NCI-H345 treated with DMSO at 0.1 percent for 48 hours (cell line): ENCODE results near the gene MYH6.
"Not testable (repeated sequence)": the region's sequence is repeated elsewhere in the genome, so short reads cannot be mapped to it uniquely, and the experiment has no call there.

Source experiments
- DNase-seq: peaks from one replicate; lab custom pipeline; 2025; ENCODE audit not compliant: unreplicated experiment; lab: John Stamatoyannopoulos, UW

MYH6 gene

DNA sequence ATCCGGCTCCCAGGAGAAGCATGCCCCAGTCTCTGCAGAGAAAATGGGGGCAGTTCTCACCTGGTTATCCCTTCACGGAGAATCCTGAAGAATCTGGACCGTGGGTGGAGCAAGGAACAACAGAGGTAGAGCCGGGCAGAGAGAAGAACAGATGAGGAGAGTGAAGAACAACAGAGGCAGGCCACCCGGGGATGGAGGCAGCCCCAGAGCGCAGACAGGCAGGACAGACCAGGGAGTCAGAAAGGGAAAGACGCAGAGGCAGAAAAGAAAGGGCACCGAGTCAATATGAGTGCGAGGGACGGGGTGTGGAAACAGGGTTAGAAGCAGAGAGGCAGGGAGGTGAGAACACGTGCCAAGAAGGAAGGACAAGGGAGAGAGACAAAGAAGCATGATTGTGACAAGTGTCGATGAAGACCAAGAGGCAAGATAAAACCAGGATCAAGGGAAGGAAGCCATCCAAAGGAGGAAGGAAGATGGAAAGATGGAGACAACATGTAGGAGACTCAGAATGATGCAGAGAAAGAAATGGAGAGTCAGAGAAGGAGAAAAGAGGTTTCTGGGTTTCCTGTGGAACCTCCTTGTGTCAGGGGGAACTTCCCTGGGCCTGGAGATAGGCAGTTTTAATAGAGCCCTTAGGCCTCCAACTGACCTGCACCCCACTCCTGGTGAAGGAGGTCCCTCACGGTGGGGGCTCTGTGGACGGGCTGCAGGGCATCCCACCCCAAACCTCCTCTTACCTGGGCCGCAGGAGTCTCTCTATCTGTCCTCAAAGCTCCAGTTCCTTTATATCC lies at the start of gene MYH6:
TSS of gene MYH6 (minus strand) at position 758 of the 791 bp plus-strand sequence. CDS start 1,050 bp downstream, outside the sequence.
- DNase-seq = no peak

DNA sequence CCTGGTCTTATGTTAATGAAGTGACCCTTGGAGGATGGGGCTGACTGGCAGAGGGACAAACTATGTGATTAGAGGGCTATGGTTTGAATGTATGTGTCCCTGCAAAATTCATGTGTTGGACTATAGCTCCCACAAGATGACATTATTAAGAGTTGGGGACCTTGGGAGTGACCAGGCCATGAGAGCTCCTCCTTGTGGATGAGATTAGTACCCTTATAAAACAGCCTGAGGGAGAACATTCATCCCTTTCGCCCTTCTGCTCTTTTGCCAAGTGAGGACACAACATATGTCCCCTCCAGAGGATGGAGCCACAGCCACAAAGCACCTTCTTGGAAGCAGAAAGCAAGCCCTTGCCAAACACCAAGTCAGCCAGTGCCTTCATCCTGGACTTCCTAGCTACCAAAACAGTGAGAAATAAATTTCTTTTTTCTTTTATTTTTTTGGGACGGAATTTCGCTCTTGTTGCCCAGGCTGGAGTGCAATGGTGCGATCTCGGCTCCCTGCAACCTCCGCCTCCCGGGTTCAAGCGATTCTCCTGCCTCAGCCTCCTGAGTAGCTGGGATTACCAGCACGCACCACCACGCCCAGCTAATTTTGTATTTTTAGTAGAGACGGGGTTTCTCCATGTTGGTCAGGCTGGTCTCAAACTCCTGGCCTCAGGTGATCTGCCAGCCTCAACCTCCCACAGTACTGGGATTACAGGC lies 49.0 kb upstream of the MYH6 start:
- DNase-seq = not testable (repeated sequence)

DNA sequence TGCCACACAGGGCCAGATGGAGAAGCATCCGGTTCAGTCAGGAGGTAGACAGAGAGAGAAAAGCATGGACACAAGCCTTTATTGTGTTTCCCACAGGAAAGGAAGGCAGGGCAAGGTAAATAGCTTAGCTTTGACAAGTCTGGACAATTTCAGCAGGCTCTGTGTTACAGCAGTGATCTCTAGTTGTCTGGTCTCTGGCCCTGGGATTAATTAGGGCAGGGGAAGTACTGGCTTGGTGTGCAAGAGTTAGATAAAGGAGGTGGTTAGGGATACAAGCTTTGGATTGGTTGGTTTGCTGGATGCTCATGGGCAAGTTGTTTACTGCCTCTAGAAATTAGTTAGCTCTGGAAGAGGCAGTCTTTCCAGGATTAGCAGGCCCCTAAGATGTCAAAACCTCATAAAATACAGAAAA lies 46.4 kb upstream of the MYH6 start:
- DNase-seq = no peak

DNA sequence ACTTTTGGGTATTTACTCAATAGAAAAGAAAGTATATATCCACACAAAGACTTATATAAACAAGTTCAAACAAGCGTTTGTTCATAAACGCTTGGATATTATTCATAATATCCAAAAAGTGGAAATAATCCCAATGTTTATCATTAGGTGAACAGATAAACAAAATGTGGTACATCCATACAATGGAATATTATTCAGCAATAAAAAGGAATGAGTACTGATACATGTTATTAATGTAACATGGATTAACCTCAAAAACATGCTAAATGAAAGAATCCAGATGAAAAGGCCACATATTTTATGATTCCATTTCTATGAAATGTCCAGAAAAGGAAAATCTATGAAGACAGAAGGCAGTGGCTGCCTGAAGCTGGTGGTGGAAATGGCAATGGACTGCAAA lies 44.2 kb upstream of the MYH6 start:
- no peak for DNase-seq

DNA sequence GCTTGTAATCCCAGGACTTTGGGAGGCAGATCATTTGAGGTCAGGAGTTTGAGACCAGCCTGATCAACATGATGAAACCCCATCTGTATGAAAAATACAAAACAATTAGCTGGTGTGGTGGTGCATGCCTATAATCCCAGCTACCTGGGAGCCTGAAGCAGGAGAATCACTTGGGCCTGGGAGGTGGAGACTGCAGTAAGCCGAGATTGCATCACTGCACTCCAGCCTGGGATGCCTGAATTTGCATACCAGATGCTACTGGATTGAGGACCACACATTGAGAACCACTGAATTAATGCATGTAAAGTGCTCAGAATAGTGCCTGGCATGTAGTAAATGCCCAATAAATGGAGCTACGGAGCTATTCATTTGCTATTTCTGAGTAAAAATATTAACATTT lies 42.3 kb upstream of the MYH6 start:
- no peak for DNase-seq

DNA sequence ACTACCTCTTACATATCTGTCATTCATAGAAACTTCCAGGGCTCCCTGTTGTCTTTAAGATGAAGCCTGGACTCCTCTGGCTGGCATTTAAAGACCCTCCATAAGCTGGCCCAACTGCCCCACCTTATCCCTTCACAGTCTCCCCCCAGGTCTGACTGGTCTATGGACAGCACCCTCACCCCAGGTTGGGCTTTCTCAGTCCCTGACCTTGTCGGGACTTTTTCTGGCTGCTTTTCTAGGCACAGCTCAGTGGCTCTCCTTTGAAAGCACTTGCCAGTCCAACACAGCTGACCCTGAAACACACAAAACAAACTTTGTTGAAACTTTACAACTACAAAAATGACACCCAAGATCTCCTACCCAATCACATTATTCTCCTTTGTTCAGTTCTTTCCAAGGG lies 41.2 kb upstream of the MYH6 start:
- no peak for DNase-seq

DNA sequence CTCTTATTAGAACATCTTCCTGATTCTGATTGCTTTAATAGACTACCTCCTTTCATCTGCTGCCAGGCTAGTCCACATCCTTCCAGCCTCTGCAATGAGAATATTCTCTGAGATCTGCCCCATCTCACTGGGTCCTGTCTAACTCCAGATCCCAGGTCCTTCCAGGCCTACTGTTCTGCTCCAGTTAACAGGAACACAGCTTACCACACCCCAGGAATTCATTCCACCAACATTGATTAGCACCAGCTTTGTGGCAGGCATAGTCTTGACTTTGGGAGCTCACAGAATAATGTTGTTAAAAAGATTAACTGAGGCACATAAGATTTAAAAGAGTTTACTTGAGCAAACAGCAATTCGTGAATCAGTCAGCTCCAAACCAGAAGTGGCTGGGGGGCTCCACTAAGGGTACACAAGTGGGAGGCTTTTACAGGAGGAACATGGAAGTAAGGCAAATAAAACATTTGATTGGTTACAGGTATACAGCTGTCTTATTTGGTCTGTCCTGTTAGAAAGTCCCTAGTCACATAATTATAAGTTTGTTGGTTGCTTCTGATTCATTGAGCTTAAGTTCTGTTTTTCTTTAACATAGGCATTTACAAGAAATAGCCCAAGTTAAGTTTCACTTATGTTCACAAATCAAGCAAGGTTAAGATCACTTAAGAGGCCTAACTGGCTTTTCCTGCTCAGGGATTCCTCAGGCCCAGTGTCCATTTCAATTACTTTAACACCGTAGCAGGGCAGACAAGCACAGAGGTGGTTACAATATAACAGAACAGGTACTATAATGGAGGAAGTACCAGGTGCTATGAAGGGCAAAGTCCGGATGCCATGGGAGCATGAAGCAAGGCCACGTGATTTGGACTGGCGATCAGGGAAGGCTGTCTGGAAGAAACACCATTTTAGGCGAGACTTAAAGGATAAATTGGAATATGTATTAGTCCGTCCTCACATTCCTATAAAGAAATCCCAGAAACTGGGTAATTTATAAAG lies 39.6 kb upstream of the MYH6 start:
- DNase-seq = no peak

DNA sequence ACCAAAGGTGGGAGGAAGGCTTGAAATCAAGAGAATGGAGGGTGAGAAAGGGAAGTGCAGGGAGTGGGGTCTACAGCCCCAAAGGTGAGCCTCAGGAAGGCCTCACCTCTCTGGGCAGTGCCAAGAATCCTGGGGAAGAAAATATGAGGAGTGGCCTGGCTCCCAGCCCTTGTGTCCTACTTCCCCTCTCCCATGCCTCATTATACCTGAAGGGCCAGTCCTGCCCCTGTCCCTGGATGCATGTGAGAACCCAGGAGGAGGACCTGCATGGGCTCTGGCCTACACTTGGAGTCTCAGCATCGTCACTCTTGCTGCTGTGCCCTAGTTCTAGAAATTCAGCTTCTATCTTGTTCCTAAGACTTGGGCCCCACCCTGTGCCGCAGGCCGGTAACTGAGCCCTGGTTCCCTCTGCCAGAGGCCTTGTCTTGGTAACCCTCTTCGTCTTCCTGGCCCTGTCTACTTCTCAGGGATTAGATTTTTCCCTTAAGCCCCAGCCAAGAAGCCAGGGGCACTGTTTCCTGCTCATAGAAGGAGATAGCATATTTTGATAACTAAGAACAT lies 38.3 kb upstream of the MYH6 start:
- DNase-seq = no peak

DNA sequence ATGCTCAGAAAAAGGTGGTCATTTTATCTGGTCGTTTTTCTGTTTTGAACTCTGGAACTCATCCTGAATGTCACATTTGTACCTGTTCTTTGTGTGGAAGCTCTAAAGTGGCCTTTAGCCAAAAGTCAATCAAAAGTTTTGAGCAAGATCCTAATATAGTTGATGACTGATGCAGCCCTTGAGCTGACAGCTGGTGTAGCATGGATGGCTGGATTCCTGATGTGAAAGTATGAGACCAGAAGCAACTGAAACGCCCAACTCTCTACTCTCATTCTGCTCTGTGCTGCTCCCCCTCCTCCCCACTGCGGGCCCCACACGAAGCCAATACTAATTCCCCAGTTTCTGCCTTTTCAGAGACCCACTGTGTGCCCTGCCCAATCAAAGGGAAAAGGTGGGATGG lies 37.7 kb upstream of the MYH6 start:
- no peak for DNase-seq

DNA sequence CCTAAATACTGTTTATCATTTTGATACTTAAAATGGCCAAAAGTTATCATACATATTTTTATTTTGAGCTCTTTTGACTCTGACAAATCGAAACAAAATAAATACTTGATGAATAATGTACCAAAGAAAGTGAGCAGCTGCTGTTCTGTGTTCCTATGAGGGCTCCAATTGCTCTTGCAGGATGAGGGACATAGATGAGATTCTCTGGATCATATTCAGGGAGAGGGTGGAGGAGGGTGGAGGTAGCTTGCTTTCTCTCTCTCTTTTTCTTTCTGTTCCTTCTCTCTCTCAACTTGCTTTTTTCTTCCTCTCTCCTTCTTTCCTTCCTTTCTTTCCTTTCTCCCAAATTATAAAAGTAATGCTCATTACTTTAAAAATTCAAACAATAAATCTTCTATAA lies 36.2 kb upstream of the MYH6 start:
- DNase-seq = no peak

DNA sequence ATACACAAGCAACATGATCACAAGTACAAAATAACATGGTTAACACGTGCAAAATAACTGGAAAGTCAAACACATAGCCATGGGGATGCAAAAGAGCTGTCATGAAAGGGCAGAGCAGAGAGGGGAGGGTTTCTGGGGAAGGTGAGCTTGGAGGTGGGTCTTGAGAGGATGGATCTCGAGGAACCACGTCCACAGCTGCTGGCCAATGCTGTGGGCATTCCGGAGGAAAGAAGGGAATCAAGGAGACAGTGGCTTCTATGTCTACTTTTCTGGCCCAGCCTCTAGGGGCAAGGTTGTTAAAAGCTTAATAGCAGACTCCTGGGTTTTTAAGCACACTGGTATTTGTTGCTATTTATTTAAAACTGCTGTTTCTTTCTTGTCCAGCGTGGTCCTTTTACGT lies 35.8 kb upstream of the MYH6 start:
- no peak for DNase-seq

DNA sequence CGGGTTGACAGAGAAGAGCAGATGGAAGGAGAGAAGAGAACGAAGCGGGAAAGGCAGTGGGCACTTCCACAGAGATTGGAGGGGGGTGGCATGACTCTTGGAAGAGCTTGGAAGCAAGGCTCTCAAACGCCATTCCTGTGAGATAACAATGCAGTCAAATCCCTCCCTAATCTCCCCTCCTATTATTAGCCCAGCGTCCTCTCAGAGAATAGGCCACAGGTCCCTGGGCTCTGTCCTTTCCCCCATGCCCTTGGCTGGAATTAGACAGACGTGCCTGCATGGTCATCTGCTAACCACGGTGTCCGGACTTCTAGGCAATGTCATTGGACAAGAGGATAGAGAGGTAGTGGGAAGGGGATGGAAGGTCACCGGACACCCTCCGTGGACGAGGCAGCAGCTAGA lies 35.3 kb upstream of the MYH6 start:
- no peak for DNase-seq

DNA sequence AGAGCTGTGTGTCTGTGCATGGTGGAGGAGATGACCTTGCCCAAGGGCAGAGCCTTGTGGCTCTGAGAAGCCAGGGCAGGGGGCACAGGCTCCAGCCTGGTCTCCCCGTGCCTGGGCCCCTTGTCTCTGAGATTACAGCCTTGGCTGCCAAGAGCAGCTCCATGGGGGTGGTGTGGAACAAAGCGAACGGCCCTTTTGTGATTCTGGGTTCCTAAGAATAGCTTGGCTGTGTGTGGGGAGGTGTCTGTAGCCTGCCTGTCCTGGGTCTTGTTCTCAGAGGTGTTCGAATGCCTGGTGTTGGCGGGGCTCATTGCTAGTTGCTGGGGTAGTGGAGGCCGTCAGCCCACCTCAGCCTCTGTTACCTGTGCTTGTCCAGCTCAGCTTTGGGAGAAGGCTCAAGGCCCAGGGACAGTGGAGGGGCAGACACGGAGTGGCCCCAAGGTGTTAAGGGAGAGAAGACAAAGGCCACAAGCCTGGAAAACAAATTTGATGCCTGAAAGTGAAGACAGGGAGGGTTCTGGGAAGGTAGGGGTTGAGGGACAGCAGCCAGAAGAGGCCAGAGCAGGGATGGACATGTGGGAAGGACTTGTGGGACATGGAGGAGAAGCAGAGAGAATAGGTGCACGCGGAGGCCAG lies 34.8 kb upstream of the MYH6 start:
- no peak for DNase-seq

DNA sequence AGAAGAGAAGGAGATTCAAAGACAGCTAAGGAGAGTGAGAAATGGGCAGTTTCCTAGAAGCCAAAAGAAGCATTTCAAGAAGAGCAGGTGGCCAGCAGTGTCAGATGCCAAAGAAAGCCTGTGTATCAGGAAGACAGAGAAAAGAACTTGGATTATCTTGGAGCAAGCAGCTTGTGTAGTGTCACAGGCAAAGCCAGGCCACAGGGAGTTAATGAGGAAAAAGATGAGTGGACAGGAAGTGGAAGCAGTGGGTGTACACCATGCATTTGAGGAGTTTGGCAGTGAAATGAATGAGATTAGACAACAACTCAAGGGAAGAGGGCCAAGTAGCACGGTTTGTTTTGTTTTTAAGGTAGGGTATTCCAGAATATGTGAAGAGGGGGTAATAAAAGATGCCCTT lies 33.0 kb upstream of the MYH6 start:
- no peak for DNase-seq

DNA sequence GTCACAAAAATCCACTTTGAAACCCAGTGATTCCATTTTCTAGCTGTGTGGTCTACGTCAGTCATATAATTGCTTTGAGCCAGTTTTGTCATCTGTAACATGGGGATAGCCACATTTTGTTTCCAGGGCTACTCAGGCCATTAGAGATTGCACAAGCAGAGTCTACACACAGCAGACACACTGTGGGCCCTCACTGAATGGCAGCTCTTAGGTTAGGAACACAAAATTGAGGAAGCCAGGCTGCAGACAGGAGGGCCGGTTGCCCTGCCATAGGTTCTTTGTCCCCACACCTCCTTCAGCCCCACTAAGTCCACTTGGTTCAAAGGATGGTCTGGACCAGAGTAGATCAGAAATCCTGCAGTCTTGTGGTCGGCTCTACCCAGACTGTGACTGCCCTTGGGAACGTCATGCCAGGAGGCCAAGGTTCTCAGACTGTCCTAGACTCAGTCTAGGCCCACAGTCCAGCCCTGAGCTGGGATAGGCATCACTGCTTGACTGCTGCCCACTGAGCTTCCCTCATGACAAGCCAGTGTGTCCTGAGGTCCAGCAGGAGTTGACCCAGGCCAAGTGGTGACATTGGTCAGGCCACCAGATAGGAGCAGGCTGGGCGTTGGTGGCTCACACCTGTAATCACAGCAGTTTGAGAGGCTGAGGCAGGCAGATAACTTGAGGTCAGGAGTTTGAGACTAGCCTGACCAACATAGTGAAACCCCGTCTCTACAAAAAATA lies 31.2 kb upstream of the MYH6 start:
- DNase-seq = no peak

DNA sequence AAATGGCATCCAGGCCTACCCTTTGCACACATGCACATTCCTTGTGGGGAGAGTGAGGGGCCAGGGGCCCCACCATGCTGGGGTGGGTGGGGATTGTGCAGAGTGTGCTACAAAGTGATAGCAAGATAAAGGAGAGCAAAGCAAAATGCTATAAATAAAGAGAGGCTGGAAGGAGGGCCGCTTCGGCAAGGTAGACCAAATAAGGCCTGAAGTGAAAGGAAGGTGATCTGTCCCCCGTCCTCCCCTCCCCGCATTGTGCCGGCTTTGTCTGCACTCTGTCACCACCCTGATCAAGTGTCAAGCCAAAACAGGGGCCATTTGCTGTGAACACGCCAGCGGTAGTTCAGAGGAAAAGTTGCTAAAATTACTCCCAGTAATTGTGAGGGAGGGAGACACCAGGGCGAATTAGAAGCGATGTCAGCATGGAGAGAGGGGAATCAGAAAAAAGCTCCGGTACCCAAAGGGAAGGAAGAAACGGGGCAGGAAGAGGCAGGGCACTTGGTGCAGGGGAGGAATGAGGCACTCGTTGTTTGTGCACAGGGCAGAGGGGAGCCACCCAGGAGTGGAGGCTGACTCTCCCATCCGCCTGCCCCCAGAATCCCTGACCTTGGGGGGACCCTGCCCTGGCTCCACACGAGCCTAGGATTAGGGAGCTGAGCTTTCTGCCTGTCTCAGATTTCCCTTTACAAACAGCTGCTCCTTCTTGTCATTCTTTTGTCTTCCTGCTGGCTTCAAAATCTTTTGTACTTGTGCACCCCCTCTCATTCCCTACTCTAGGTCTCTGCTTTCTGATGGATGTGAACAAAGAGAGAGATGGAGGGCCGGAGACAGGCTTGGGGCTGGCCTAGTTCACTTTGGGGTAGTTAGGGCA lies 30.3 kb upstream of the MYH6 start:
- DNase-seq = peak; percentile 2

DNA sequence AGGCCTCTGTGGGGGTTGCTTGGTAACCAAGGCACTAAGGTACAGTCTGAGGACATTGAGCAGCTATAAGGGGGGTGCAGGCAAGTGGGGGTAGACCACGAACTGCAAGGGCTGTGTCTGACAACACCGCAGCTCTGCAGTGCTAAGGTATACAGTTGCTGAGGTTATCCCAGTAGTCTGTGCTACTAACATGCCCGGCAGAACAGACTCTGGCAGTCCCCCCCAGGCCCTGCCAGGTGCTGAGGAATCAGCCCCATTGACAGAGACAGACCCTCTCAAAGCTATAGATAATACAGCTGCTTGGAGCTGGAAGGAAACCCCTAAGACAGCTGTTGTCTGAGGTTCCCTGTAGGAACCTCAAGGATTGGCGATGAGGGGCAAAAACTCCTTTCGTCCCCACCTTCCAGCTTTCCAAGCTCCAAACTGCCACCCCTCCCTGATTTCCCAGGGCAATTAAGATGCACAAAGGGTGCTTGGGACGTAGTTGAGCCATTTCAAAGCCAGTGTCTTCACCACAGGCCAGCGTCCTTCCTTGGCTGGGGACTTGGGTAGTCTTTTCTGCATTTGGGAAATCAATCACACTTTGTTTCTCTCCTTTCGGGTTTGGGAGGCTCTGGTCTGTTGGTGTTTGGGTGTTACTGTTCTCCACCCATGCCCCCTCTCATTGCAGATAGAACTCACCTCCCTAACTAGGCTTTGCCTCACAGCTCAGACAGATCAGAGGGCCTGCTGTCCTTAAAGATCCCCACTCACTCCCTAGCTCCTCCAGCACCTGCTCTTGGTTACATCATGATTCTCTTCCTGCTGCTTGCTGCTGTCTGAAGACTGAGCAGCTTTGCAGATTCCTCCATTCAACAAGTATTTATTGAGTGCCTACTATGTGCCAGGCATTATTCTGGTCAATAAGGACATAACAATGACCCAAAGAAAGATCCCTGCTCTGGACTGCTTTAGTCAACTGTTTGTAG lies 29.3 kb upstream of the MYH6 start:
- no peak for DNase-seq
